ENCODE measurements around the gene NMNAT3.

NMNAT3 gene

DNA sequence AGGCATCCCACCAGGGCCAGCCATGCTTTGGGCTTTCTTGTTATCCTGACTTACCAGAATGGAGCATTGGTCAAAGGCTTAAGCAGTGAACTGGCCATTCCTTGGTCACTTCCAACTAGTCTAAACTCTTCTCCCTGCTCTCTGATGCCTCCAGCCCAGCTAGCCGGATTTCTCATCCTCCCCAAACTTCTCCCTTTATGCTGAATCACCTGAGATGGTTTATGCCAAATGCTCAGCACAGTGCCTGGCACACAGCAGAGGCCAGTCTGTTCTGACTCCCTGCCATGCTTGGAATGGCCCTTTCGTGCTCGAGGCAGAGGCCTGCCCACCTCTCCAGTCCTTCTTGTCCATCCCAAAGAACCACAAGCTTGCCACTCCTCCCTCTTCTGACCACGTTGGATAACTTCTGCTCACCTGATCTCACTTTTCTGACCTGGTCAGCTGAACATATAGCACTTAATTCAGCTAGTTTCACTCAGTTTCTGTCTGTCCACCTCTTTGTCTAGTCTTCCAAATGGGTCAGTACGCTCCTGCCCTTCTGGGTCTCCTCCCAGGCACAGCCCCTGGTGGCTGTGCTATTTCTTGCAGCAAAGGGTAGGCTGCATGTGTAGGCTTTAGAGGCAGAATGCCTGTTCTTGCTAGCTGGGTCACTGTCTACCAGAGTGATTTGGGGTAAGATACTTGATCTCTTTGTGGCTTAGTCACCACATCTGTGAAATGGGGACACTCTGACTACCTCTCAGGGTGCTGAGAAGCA lies 136.1 kb downstream of the NMNAT3 start:
- DNase-seq (ENCODE audit: low read depth): no peak

DNA sequence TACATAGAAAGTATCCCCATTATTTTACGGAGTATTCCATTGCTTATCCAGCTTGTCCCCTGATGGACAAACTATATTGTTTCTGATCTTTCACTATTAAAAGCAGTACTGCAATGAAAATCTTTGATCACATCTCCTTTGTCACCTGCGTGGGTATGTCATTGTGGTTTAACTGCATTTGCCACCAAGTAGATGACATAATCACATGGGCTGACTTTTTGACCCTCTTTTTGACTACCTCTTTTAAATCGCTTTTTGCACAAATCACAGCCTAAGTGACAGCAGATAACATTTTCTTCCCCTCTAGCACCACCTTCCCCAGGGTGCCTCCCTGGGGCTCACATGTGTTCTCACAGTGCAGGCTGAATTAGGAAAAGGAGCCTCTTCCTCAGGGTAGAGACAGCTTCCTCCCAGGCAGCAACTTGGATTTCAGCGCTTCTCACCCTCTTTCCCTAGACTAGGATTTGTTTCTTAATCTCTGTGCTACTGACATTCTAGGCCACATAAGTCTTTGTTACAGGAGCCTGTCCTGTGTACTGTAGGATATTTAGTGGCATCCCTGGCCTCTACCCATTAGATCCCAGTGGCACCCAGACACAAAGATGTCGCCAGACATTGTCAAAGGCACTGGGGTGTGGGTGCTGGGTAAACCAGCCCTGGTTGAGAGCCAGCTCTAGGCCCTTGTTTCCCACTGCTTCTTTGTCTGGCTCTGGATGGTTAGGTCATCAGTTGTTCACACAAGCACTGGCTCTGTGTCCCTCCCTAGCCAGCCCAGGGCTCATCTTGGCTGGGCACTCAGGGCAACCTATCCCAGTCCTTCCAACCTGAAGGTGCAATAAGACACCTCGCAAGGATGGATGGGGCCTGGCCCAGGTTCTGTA lies 136.9 kb downstream of the NMNAT3 start:
- no peak for DNase-seq (ENCODE audit: low read depth)

DNA sequence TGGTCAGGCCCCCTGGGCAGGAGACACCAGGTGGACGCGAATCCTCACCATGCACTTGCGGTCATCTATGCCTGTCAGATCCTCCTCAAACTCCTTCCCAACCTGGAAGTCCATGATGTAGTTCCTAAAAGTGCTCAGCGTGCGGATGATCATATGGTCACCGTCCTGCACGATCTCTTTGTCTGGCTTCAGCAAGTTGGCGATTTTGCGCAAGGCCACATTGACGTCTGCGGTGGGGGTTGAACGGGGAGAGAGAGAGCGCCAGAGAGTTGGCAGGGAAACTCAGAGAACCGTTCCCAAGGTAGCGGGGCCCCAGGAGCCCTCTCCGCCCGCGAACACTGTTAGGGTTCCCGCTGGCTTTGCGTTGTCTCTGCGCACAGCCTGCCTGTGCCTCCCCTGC lies 139.0 kb downstream of the NMNAT3 start:
- DNase-seq (ENCODE audit: low read depth): no peak

DNA sequence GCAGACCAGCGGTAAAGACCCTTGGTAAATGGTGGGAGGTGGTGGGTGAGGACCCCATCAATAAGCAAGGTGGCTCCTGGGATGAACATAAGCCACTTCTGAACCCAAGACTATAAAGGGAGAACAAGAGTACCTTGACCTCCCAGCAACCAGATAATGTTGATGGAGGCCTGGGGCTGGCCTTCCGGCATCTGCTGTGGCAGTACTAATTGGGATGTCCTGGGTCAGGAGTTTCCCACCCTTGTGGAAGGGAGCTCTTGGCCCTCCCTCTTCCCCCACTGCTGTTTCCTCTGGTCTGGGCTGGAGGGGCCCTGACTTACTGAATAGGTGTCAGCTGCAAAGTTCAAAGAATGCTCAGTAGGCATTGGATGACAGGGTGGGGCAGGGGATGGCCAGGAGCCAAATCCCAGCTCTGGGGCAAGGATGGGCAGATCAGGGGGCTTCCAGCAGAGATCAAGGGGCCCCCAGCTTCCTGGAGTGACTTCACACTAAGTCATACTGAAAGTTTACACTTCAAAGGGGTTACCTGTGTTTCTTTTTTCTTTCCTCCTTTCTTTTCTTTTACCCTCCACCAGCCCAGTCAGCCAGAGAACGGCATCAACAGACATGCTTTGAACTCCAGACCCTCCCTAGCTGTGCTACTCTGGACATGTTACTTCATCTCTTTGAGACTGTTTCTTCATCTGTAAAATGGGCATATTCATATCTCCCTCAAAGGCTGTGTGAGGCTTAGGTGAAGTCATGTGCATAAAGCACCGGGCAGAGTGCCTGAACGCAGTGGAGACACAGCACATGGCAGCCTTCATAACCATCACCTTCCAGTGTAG lies 139.8 kb downstream of the NMNAT3 start:
- no peak for DNase-seq (ENCODE audit: low read depth)

DNA sequence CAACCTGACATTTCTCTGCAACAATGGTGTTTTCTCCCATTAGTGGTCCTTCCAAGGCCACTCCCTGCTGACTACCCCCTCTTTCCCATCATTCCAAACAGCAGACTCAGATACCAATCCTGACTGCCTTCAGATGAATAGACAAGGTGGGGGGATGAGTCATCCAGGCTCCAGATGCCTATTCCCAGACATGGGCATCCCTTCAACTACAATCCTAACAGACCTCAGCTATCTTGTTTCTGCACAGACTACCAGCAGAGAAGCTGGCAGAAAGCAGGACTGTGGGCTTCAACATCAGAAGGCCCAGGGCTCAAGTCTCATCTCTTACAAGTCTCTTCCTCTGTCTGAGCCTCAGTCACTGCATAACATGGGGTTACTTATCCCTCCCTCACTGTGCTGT lies 140.4 kb downstream of the NMNAT3 start:
- DNase-seq (ENCODE audit: low read depth): no peak

DNA sequence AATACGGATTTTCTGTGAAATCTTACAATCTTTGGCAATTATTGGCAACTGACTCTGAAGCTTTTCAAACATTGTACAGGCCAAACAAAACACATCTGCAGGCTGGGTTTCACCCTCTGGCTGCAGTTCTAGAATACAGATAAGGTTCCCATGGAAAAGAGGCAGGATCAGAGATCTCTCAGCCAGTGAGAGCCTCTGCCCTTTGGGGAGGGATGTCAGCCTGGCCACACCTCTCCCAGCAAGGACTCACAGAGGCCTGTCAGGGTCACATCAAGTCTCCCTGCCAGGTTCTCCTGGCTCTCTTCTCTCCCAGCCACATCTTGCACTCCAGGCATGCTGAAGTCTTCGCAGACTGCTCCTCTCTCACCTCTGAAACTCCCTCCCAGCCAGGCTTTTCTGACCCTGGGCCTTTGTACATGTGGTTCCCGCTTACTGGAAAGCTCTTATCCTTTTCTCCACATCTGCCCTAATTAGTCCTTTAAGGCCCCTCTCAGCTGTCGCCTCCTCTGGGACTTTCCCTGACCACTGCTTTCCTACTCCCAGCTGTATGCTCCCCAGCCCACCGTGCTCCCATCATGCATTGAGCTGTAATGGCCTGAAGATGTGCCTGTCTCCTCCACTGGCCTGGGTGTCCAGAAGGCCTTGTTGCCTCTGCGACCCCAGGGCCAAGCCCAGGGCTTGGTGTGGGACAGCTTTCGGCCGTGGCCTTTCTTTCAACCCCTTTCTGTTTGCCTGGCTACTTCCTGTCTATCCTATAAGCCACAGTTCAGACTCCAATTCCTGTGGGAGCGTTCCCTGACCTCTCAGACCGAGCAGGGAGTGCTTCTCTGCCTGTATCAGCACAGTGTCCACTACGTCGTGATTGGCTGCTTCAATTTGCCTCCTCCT lies 142.5 kb downstream of the NMNAT3 start:
- no peak for DNase-seq (ENCODE audit: low read depth)

DNA sequence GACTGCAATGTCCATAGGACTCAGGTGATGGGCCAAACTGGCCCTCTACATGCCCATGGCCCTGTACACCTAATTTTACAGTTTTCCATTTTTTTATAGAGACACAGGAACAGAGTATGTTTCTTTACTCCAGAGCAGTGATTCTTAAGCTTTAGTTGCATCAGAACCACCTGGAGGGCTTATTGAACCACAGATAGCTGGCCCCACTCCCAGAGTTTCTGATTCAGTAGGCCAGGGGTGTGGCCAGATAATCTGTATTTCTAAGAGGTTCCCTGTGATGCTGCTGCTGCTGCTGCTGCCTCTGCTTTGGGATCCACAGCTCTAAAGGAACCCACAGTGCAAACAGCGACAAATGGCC lies 143.3 kb downstream of the NMNAT3 start:
- no peak for DNase-seq (ENCODE audit: low read depth)

DNA sequence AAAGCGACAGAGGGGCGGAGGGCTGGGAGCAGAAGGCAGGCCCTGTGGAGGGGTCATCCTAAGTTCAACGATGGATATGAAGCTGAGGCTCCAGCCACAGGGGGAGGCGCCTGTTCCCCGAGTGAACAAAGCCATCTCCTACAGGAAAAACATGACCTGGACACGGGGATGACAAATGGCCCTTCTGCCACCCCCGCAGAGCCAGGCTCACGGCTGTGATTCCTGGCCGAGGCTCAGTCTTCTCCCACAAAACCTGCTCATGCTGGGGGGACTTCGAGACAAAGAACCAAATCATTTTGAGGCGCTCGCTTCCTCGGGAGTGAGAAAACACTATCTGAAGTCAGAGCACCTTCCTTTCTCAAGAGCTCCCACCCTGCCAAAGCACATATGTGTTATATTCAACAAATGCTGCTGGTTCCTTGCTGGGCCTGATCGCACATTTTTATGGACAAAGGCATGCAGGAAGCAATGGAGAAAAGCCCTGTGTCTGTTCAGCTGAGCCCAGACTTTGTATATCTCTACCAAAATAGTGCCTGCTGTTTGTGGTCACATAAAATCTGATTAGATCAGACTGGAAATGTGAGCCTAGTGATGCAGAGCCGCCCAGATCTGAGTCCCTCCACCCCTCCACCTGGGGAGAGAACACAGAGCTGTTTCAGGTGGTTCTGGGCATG lies 143.9 kb downstream of the NMNAT3 start:
- no peak for DNase-seq (ENCODE audit: low read depth)

DNA sequence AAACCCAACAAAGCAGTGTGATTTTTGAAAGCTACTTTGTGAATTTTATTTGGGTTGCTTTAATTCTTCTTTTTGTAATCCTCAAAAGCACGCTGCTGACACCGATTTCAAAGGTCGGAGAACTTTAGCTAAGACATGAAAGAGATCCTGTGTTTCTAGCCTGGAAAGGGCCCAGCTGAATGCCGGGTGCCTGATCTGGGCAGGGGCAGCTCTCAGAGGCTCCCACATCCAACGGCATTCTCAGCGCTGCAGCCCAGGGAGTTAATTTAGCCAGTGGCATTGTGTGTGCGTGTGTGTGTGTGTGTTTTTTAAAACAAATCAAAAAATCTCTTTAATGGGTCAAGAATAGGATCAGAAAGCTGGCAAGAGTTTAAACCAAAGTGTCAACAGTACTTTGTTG lies 144.8 kb downstream of the NMNAT3 start:
- no peak for DNase-seq (ENCODE audit: low read depth)

DNA sequence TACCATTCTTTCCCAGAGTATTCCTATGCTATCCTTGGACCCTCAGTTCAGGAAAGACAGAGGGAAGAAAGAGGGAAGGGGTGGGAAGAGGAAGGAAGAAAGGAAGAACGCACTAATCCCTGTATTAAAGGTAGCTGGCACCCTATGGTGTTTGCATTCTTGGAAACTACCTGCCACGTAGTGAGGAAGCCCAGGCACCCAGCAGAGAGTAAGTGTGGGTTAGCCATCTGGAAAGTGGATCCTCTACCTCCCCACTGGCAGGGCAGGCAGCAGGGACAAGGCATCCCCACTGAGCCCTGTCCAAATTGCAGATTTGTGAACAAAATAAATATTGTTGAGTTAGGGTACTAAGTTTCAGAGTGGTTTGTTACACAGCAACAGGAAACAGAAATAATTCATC lies 147.1 kb downstream of the NMNAT3 start:
- DNase-seq (ENCODE audit: low read depth): no peak

DNA sequence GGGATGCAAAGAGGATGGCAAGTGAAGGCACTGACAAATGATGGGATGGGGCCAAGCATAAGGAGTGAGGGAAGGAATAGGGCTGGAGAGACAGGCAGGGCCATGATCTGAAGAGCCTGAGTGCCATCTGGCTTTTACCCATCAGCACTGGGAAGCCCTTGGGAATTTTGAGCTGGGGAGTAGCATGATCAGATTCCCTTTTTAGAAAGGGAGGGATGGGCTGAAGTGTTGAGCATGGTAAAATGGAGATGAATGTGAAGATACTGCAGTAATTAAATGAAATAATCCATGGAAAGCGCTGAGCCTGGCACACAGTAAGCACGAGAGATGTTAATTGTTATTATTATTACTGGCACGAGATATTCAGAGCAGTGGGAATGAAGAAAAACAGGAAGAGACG lies 148.1 kb downstream of the NMNAT3 start:
- no peak for DNase-seq (ENCODE audit: low read depth)

DNA sequence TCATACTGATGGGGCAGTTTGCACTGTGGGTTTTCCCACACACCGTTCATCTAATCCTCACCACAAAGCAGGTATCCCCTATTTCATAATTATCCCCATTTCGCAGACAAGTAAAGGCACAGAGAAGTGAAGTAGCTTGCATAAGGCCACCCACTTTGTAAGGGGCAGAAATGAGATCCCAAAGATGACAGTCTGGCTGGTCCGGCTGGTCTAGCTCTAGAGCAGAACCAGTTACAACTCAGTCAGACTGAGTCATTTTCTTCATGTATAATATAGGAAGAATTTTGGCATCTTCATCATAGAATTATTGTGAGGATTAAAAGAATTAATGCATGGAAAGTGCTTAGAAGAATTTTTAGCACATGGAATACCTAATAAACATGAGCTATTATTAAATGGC lies 148.8 kb downstream of the NMNAT3 start:
- DNase-seq (ENCODE audit: low read depth): no peak

DNA sequence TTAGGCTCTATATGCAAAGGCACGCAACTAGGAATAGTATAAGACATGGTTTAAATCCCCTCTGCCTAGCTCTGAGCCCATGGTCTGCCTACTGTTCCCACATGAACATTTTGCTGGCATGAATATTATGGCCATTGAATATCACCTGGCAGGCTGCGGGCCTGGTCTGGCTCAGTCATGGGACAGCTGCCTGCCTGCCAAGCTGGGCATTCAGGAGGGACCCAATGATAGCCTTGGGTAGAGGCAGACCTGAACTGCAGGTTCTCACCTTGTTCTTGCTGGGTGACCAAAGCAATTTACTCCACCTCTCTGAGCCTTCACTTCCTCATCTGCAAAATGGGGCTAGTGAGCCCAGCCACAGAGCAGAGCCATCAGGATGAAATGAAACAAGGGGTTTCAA lies 149.5 kb downstream of the NMNAT3 start:
- DNase-seq (ENCODE audit: low read depth): no peak

DNA sequence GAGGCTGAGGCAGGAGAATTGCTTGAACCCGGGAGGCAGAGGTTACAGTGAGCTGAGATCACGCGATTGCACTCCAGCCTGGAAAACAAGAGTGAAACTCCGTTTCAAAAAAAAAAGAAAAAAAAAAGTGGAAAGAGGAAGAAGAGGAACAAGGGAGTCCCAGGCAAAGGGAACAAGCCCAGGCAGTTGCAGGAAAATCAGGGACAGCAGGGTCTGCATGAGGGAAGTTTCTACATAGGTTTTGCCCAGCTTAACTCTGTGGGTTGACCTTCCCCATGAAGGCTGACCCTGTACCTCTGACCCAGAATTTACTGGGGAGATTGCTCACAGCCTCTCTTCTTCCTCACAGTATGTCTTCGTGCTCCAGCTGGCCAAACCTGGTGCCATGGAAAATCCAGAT lies 150.5 kb downstream of the NMNAT3 start:
- DNase-seq (ENCODE audit: low read depth): no peak

DNA sequence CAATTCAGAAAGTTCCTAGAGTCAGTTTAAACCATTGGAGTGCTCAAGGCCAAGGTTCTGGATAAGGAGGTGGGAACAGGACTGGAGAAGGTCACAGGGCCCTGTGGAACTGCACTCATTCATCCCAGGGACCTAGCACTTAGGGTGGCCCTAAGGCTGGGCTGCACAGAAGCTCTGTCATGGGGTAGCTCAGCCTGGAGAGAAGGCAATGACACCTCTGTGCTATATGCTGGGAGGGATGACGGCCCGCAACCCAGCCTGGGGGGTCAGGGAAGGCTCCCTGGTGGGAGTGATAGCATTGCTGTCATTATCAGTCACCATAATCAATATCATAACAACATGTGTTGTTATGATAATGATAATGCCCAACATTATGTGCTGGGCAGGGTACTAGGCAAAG lies 151.6 kb downstream of the NMNAT3 start:
- no peak for DNase-seq (ENCODE audit: low read depth)

DNA sequence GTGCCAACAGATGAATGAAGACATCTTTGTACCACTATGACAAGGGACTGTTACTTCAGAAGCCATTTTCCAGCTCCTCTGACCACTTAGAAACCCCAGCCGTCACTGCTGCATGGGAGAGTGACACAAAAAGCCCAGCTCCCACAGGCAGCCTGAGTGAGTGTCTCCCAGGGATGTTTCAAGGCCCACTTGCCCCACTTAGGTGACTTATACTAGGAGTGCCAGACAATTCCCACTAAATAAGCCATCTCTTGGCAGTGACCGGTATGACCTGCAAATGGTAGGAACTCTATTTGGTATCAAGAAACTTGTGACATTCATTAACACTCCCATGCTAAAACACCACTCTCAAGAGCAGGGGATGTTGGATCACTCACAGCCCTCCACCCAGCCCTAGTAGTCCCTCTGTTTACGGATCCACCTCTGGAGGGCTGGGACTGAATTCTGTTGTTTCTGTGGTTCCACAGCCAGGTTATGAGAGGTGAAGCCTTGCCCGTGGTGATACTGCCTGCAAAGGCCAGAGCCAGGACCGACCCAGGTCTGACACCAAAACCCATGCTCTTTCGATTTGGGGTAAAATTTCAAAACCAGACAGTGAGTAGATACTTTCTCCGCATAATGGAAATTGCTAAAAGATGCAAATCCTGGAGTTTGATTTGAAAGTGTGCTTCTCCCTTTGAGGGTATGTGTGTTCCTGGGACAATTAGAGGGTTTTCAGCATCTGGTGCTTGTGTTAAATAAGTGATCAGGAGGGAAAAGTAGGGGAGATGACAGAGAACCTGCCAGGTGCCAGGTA lies 152.7 kb downstream of the NMNAT3 start:
- DNase-seq (ENCODE audit: low read depth): no peak

DNA sequence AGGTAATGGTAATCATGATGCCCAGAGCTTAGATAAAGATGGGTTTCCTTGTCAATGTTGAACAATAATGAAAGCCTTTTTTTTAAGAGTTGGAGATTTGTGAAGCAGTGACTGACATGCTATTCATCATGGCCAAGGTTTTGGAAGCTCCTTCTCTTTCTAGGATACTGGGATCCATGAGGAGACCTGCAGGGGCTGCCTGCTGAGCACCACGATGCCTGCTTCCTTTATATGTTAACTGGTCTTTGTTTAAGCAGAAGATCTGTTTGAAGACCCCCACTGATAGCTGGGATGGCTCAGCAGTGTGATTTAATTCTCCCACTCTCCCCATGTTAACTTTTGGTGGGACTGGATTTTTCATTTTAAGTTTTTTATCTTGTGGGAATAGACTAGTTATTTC lies 154.1 kb downstream of the NMNAT3 start:
- DNase-seq (ENCODE audit: low read depth): no peak

DNA sequence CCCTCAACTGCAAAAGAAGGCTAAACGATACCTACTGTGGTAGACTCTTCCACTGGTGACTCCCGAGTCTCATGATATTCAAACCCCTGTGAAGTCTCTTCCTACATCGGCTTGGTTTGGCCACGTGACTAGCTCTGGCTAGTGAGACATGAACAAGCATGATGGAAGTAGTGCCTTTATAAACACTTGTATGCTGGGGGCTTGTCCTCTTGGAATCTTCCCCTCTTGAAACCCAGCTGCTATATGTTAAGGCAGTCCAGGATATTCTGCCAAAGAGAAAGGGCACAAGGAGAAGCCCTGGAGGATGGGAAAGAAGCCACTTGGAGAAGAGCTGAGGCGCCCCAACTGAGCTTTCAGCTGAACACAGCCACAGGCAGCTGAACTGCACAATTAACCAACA lies 154.6 kb downstream of the NMNAT3 start:
- no peak for DNase-seq (ENCODE audit: low read depth)

DNA sequence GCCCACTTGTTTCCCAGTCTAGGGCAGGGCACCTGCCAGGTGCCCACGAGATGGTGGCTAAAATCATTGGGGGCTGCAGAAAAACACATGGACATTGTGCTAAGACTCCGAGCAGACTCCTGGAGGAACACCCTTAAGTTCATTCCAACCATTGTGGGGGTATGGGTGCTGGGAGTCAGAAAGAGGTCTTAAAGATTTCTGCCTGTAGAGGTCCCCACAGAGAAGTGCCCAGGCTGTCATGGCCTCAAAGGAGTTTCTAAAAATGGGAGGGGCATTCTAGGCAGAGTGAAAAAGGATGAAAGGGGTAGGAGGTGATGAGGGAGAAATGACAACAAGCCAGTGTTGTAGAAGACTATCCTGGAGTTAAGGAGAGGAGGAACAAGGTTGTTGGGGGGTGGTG lies 155.4 kb downstream of the NMNAT3 start:
- no peak for DNase-seq (ENCODE audit: low read depth)

DNA sequence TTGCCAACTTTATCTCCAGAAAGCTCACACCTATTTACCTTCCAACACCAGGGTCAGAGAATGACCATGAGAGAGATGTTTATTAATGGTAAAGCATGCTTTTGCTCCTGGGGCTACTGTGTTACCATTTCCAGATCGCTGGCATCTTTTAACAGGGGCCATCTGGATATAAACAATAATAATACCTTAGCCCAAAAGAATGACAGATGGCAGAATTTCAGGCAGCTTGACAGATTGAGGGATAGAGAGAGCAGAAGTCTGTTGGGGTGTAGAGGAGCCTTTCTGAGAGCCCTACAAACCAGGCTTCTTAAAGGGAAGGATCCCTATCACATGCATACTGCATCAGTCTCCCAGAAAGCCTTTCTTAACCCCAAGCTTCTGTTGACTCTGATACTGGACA lies 156.0 kb downstream of the NMNAT3 start:
- no peak for DNase-seq (ENCODE audit: low read depth)
